22Rv1 (cell line): ENCODE results near the gene MPDZ.

Experiments used
- H3K27ac ChIP-seq: fragments of 450-650 bp; 2 replicates; pipeline ENCODE4 v1.5.1; 2017
- CTCF ChIP-seq: fragments of 450-650 bp; IDR thresholded peaks from 2 replicates; pipeline ENCODE4 v1.5.1; 2017; ENCODE audit warnings: mild to moderate bottlenecking
- ZFX ChIP-seq: fragments of 450-650 bp; IDR thresholded peaks from 2 replicates; pipeline ENCODE4 v1.6.1; 2017; ENCODE audit warnings: antibody characterized with exemption, borderline replicate concordance

The MPDZ gene

DNA sequence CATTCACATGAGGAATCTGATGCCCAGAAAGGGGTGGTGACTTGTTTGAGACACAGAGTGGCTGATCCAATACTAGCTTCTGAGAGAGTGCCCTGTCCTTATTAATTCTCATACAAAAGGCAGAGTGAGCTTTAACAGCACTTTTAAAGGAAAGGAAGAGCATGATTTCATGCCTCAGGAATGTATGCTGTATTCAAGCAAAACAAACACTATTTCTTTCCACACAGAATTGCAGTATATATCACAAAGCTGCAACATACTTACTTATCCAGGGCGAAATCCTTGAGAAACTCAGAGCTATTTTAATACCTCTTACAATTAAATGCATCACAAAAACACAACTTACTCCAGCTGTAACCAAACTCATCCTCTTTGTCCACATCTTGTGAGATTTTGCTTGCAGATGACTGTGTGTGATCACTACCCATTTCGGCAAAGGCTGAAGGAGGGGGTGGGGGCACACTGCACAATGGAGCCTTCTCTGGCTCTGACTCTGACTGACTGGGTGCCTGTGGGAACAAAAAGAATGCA is 139.8 kb downstream of the MPDZ start:
- H3K27ac ChIP-seq, result no peak overlapping the region; the same call in 1 of the 2 replicates
- TF ChIP-seq ZFX (no peak), CTCF (no peak)

DNA sequence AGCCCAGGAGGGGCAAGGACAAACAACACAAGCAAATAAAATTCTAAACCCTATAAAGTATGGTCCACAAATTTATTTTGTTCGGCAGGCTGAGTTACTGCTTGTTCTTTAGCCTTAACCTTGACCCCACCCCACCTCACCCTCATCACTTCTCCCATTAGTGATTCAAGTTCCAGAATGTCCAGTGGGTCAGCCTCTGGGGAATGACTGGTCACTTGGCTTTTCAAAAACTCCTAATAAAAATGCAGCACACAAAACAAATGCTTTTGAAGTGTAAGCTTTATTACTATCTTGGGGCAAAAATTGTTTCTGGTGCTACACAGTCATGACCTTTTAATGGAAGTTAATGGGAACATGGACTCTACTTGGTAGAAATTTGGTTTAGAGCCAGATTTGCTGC is 142.1 kb downstream of the MPDZ start:
- no peak for TF ChIP-seq ZFX
- TF ChIP-seq CTCF, result no peak
- H3K27ac ChIP-seq, result no peak overlapping the region

- H3K27ac ChIP-seq, result no peak overlapping the region
- TF ChIP-seq ZFX (no peak), CTCF (no peak)
Observed at GRCh38 chr9:13131991-13132390, 147.5 kb downstream of the MPDZ start.

GRCh38 chr9:13131416-13131815 is 148.1 kb downstream of the MPDZ start:
- TF ChIP-seq CTCF (no peak), ZFX (no peak)
- H3K27ac ChIP-seq, result no peak overlapping the region

DNA sequence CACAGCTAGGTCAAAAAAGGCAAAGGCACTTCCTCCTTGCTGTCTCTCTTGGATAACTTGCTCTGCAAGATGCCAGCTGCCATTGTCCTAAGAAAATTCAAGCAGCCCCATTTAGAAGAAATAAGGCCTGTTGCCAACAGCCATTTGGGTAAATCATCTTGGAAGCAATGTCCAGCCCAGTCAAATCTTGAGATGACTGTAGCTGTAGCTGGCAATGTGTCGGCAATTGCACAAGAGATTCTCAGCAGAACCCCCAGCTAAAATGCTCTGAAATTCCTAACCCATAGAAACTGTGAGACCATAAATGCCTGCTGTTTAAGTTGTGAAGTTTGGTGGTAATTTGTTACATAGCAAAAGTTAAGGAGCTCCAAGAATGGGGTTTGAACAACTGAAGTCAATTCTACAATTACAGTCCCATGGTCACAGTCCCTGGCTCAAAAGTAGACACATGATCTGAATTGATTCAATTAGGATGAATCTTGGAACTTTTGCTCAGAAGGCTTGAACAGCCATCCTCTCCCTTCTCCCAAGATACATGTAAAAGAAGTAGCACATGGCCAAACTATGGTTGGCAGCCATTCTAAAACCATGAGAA is 151.1 kb downstream of the MPDZ start:
- no peak overlapping the region for H3K27ac ChIP-seq
- TF ChIP-seq CTCF, result no peak
- TF ChIP-seq ZFX, result no peak

DNA sequence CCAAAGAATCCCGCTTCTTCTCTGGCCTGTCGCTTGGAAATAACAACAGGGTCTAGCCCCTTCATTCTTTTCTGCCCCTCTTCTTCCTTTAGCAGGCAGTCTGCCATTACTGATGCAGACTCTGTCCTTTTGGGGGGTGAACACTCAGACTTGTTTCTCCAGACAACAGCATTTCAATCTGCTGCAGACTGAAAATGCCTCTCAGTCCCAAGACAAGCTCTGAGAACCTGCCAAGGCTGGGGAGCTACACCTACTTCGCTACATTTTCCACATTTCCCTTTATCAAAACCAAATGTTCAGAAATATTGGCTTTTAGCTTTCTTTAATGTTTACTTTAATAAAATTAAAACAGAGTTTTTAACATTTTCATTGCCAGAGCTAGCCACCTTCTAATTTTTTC is 152.4 kb downstream of the MPDZ start:
- TF ChIP-seq CTCF, result no peak
- TF ChIP-seq ZFX, result no peak
- no peak overlapping the region for H3K27ac ChIP-seq

DNA sequence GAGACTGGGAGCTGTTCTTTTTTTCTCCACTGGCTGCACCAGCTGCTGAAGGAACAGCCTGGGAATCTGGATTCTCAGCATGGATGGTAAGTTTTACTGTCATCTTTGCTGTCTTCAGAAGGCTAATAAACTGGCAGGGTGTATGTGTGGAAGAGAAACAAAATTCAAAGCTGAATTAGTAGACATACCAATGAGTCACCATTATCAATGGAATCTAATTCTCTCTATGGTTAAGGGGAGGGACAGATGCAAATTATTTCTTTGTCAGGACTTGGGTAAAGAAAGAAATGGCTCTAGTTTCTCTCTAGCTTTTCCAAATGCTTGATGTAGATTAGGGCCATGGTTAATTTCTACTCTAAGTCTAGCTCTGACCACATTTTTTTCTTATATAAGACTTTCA is 154.2 kb downstream of the MPDZ start:
- H3K27ac ChIP-seq, result no peak overlapping the region
- TF ChIP-seq ZFX (no peak), CTCF (no peak)
